GM12878 (cell line): Measurements from ENCODE around the gene CCDC88C. TPM values are rescaled to one million over a fixed set of nuclear protein-coding genes. Genes with fewer than 3 reads are reported as not detected.

Experiments
- ATAC-seq: fragments of 200-7000 bp; cut with Tn5 transposase; 3 replicates; pipeline ENCODE4 v1.9.1; 2020; ENCODE audit warnings: mild to moderate bottlenecking, moderate library complexity
- BruUV-seq: library from RNA; stranded (reverse); fragments of 400-500 nt; replicated peaks from 2 replicates; lab custom pipeline; 2021; lab: Mats Ljungman, UMichigan
- CTCF ChIA-PET: fragments of 300-600 bp; sonication (Branson Sonifier 250); formaldehyde crosslinking; extraction: SDS; loops from one replicate; lab custom pipeline; 2021; ENCODE audit warnings: inconsistent platforms; lab: Yijun Ruan, JAX
- POLR2A ChIA-PET: fragments of 350-600 bp; formaldehyde crosslinking; extraction: SDS; loops from one replicate; lab custom pipeline; 2021; ENCODE audit warnings: inconsistent platforms; lab: Charles Lee
- RAD21 ChIA-PET: fragments of 300-600 bp; sonication (Branson Sonifier 250); formaldehyde crosslinking; loops from one replicate; lab custom pipeline; 2023; ENCODE audit warnings: antibody characterized with exemption; ENCODE audit not compliant: unreplicated experiment; lab: Charles Lee
- SMC1A ChIA-PET: fragments of 300-600 bp; sonication (Branson Sonifier 250); formaldehyde crosslinking; loops from one replicate; lab custom pipeline; 2023; ENCODE audit not compliant: unreplicated experiment, uncharacterized antibody; lab: Charles Lee
- DNase-seq: peaks from one replicate; pipeline ENCODE4 v3.0.0-alpha.2; 2011; ENCODE audit warnings: low read depth, low spot score
- FAIRE-seq: peaks from 3 replicates; lab custom pipeline; 2011; peaks lifted over from hg19 to GRCh38; lab: Jason Lieb, UNC
- H2AFZ ChIP-seq: 2 replicates; pipeline ENCODE4 v1.6.0; 2011; ENCODE audit warnings: low read depth, low read length, control low read depth; ENCODE audit not compliant: control insufficient read depth
- H3K27ac ChIP-seq: 2 replicates; pipeline ENCODE4 v1.5.1; 2011; ENCODE audit warnings: control low read depth; ENCODE audit not compliant: control insufficient read depth, insufficient read depth
- H3K27me3 ChIP-seq, 2 experiments: replicated peaks in 1 of 2; 2 replicates each; pipeline versions ENCODE4 v1.6.0 to v1.6.1; 2011; ENCODE audit warnings: low read length in 1 of 2; ENCODE audit not compliant: control insufficient read depth in 2 of 2, insufficient read depth in 2 of 2
- H3K36me3 ChIP-seq, 2 experiments: 2 replicates each; pipeline ENCODE4 v1.5.1; 2011; ENCODE audit warnings: low read length in 1 of 2; ENCODE audit not compliant: control insufficient read depth in 2 of 2, insufficient read depth in 2 of 2
- H3K4me1 ChIP-seq: 2 replicates; pipeline ENCODE4 v1.6.1; 2011; ENCODE audit warnings: mild to moderate bottlenecking, low read length, moderate library complexity, mixed read lengths; ENCODE audit not compliant: control insufficient read depth, insufficient read depth
- H3K4me2 ChIP-seq: 2 replicates; pipeline ENCODE4 v1.6.0; 2011; ENCODE audit warnings: control low read depth; ENCODE audit not compliant: control insufficient read depth, insufficient read depth
- H3K4me3 ChIP-seq: fragments of 200-600 bp; sonication (generic); 2 replicates; pipeline ENCODE4 v1.5.1; 2016
- H3K79me2 ChIP-seq: 2 replicates; pipeline ENCODE4 v1.6.0; 2011; ENCODE audit warnings: low read length; ENCODE audit not compliant: control insufficient read depth, insufficient read depth
- H3K9ac ChIP-seq: 2 replicates; pipeline ENCODE4 v1.8.0; 2011; ENCODE audit warnings: low read length, control low read depth, mixed read lengths; ENCODE audit not compliant: control insufficient read depth, insufficient read depth
- H3K9me3 ChIP-seq: replicated peaks from 3 replicates; pipeline ENCODE4 v1.5.1; 2011; ENCODE audit warnings: mild to moderate bottlenecking, low read length; ENCODE audit not compliant: control insufficient read depth, insufficient read depth
- H4K20me1 ChIP-seq: 2 replicates; pipeline ENCODE4 v1.6.0; 2011; ENCODE audit not compliant: control insufficient read depth, insufficient read depth
- IKZF1 ChIP-seq: fragments of 450-650 bp; conservative IDR thresholded peaks from 2 replicates; pipeline ENCODE4 v1.6.1; 2017; ENCODE audit warnings: antibody characterized with exemption, mild to moderate bottlenecking
- YY1 ChIP-seq: IDR thresholded peaks from 2 replicates; pipeline ENCODE4 v1.6.1; 2011; ENCODE audit warnings: low read depth, mild to moderate bottlenecking, low read length
- WGBS: methylation state at CpG from one replicate; pipeline ENCODE4 v1.1.6; 2016; ENCODE audit warnings: low lambda C conversion rate; ENCODE audit not compliant: insufficient replicate concordance, insufficient coverage; ENCODE audit errors: missing lambda C conversion rate; 5-methylcytosine and 5-hydroxymethylcytosine counted together
- in situ Hi-C: fragments of 300-500 bp; cut with MboI; formaldehyde crosslinking; loops from 9 replicates; pipeline ENCODE4 v1.14.3; 2018; ENCODE audit warnings: mixed read lengths
- intact Hi-C: fragments of 100-400 bp; cut with micrococcal nuclease; formaldehyde crosslinking; loops from one replicate; pipeline ENCODE4 v1.14.2; 2022; ENCODE audit not compliant: unreplicated experiment
- polyA plus RNA-seq, 11 experiments: library from polyadenylated mRNA; depleted of rRNA in 4 of 11; unstranded in 6 of 11; stranded (reverse) in 5 of 11; fragments of >200 nt; fragmentation: Nextera tagmentation in 4 of 11; fragmentation: Illumina TruSeq in 1 of 11; extraction: Ambion mirVana in 4 of 11; extraction: Trizol in 1 of 11; gene quantifications; 1 replicate in 1 of 11; 2 replicates in 10 of 11; pipeline versions ENCODE4 v1.2.1 to v1.2.3, GENCODE V29; 2011 to 2016; ENCODE audit warnings: inconsistent platforms in 2 of 11, missing spikeins in 2 of 11, low read depth in 1 of 11
- total RNA-seq, 4 experiments: library from RNA; depleted of rRNA in 3 of 4; stranded (reverse); fragments of >200 nt in 3 of 4; fragmentation: Illumina TruSeq in 1 of 4; extraction: Trizol in 1 of 4; gene quantifications; 2 replicates each; pipeline versions ENCODE4 v1.2.1 to v1.2.3, GENCODE V29; 2013 to 2021
- TF ChIP-seq, protein P1 (sequence below): fragments of 450-650 bp; IDR thresholded peaks from 2 replicates; pipeline ENCODE4 v1.6.1; 2017; ENCODE audit warnings: low read depth, mild to moderate bottlenecking, moderate library complexity
- TF ChIP-seq, protein P2 (sequence below): fragments of 450-650 bp; IDR thresholded peaks from 2 replicates; pipeline ENCODE4 v1.6.1; 2016; ENCODE audit warnings: mild to moderate bottlenecking
- TF ChIP-seq, protein P3 (sequence below): IDR thresholded peaks from 2 replicates; pipeline ENCODE4 v1.6.1; 2011; ENCODE audit warnings: mild to moderate bottlenecking, low read depth, low read length, moderate library complexity; ENCODE audit not compliant: insufficient replicate concordance
- TF ChIP-seq, protein P4 (sequence below): IDR thresholded peaks from 2 replicates; pipeline ENCODE4 v1.6.1; 2011; ENCODE audit warnings: borderline replicate concordance, low read depth, mild to moderate bottlenecking, moderate library complexity, mixed read lengths, low read length; ENCODE audit not compliant: insufficient read depth; ENCODE audit errors: extremely low read length
- TF ChIP-seq, protein P5 (sequence below): IDR thresholded peaks from 2 replicates; pipeline ENCODE4 v1.6.1; 2012; ENCODE audit warnings: improper control_type of control experiment, low read depth, low read length; ENCODE audit not compliant: insufficient replicate concordance

The CCDC88C gene
- total and polyA plus RNA-seq, 10 of the 15 experiments (the other 5 are each of a cell fraction or from before 2014, with no cell fraction given), result 4.0 to 79.6 (median 36.6) TPM

DNA sequence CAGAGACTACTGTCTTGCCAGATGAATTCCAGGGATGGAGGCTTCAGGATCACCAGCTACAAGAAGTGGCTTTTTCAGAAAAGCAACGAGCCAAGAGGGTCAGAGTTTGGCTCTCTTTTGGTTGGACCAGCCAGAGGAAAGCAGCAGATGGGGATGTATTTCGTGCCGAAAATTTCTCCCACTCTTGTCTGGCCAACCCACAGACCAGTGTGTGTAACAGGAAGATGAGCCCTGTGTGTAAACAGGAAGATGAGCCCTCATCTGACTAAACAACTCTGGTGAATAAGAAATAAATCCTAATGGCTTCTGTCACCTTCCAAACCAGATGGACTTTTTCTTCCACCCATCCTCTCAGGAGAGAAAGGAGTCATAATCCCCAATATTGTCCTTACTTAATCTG is 186.2 kb downstream of the CCDC88C start (continued):
- TF ChIP-seq, protein P1, sequence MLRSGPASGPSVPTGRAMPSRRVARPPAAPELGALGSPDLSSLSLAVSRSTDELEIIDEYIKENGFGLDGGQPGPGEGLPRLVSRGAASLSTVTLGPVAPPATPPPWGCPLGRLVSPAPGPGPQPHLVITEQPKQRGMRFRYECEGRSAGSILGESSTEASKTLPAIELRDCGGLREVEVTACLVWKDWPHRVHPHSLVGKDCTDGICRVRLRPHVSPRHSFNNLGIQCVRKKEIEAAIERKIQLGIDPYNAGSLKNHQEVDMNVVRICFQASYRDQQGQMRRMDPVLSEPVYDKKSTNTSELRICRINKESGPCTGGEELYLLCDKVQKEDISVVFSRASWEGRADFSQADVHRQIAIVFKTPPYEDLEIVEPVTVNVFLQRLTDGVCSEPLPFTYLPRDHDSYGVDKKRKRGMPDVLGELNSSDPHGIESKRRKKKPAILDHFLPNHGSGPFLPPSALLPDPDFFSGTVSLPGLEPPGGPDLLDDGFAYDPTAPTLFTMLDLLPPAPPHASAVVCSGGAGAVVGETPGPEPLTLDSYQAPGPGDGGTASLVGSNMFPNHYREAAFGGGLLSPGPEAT, result no peak
- TF ChIP-seq, protein P2, sequence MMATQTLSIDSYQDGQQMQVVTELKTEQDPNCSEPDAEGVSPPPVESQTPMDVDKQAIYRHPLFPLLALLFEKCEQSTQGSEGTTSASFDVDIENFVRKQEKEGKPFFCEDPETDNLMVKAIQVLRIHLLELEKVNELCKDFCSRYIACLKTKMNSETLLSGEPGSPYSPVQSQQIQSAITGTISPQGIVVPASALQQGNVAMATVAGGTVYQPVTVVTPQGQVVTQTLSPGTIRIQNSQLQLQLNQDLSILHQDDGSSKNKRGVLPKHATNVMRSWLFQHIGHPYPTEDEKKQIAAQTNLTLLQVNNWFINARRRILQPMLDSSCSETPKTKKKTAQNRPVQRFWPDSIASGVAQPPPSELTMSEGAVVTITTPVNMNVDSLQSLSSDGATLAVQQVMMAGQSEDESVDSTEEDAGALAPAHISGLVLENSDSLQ, result no peak
- TF ChIP-seq, protein P3, sequence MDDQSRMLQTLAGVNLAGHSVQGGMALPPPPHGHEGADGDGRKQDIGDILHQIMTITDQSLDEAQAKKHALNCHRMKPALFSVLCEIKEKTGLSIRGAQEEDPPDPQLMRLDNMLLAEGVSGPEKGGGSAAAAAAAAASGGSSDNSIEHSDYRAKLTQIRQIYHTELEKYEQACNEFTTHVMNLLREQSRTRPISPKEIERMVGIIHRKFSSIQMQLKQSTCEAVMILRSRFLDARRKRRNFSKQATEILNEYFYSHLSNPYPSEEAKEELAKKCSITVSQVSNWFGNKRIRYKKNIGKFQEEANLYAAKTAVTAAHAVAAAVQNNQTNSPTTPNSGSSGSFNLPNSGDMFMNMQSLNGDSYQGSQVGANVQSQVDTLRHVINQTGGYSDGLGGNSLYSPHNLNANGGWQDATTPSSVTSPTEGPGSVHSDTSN, result no peak

DNA sequence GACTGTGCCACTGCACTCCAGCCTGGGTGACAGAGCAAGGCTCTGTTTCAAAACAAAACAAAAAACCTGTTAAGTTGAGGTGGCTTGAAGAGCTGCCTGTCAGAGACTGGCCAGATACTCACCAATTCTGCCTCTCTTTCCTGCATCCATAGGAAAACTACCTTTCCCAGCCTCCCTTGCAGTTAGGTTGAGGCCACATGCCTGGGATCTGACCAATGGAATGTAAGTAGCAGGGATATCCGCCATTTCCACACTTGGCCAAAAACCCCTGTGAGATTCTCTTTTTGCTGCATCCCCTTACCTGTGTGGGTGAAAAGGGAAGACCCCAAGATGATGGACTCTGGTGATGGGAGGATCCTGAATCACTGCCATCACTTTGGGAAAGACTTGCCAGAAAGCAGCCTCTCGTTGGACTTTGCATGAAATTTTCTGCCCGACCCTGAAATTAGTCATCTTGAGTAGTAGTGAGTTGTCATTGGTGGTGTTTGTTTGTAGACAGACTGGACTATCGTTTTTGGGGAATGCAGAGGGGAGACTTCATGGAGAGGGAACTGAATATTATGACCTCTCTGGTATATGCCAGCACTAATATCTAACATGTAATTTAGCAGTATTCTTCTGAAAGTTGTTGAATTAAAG is 187.1 kb downstream of the CCDC88C start:
- Histone ChIP-seq H2AFZ (no peak overlapping the region), H3K4me1 (peaks cover 53% of the 10 kb centered on the region), H3K27ac (peak overlapping the region; percentile 92), H3K36me3 (peaks cover 0 to 8% of the 10 kb centered on the region in 2 experiments; a peak in 2 of 4 replicates), H3K79me2 (no peaks in the 10 kb centered on the region; the same call in 1 of the 2 replicates), H3K4me3 (no peak overlapping the region), H3K27me3 (no peaks in the 10 kb centered on the region), H3K9ac (peak overlapping the region; percentile 54; the same call in 1 of the 2 replicates), H4K20me1 (no peaks in the 10 kb centered on the region), H3K9me3 (peaks cover 10% of the 10 kb centered on the region), H3K4me2 (peak overlapping the region; percentile 73)
- ChIA-PET RAD21 (interaction anchor here (5.5 kb wide), 1 partner anchor 12 kb away, joined by 90 read pairs; the partner anchor contains the start of gene GPR68), POLR2A (interaction anchor here (0.7 to 4.6 kb wide), 2 partner anchors 9 to 13 kb away, joined by 3 to 108 read pairs; partner anchors contain the start of gene GPR68), CTCF (interaction anchor here (4.7 kb wide), 1 partner anchor 11 kb away, joined by 59 read pairs; the partner anchor contains the start of gene GPR68), SMC1A (interaction anchor here (5.5 to 5.7 kb wide), 2 partner anchors 11 to 20 kb away, joined by 81 to 142 read pairs; partner anchors contain the start of gene GPR68)
- no peak for DNase-seq
- FAIRE-seq, result no peak
- WGBS, result 39% methylated on average over 4 of the region's 4 CpGs
- in situ Hi-C loops, result no loop called here
- BruUV-seq, result no TSS peak
- intact Hi-C loops, result no loop called here
- ATAC-seq, result no peak
- TF ChIP-seq, protein P4, sequence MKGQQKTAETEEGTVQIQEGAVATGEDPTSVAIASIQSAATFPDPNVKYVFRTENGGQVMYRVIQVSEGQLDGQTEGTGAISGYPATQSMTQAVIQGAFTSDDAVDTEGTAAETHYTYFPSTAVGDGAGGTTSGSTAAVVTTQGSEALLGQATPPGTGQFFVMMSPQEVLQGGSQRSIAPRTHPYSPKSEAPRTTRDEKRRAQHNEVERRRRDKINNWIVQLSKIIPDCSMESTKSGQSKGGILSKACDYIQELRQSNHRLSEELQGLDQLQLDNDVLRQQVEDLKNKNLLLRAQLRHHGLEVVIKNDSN, result peak; percentile 25
- peak; percentile 74; the same call in 1 of the 2 replicates for TF ChIP-seq YY1
- TF ChIP-seq IKZF1, result no peak
- TF ChIP-seq, protein P5, sequence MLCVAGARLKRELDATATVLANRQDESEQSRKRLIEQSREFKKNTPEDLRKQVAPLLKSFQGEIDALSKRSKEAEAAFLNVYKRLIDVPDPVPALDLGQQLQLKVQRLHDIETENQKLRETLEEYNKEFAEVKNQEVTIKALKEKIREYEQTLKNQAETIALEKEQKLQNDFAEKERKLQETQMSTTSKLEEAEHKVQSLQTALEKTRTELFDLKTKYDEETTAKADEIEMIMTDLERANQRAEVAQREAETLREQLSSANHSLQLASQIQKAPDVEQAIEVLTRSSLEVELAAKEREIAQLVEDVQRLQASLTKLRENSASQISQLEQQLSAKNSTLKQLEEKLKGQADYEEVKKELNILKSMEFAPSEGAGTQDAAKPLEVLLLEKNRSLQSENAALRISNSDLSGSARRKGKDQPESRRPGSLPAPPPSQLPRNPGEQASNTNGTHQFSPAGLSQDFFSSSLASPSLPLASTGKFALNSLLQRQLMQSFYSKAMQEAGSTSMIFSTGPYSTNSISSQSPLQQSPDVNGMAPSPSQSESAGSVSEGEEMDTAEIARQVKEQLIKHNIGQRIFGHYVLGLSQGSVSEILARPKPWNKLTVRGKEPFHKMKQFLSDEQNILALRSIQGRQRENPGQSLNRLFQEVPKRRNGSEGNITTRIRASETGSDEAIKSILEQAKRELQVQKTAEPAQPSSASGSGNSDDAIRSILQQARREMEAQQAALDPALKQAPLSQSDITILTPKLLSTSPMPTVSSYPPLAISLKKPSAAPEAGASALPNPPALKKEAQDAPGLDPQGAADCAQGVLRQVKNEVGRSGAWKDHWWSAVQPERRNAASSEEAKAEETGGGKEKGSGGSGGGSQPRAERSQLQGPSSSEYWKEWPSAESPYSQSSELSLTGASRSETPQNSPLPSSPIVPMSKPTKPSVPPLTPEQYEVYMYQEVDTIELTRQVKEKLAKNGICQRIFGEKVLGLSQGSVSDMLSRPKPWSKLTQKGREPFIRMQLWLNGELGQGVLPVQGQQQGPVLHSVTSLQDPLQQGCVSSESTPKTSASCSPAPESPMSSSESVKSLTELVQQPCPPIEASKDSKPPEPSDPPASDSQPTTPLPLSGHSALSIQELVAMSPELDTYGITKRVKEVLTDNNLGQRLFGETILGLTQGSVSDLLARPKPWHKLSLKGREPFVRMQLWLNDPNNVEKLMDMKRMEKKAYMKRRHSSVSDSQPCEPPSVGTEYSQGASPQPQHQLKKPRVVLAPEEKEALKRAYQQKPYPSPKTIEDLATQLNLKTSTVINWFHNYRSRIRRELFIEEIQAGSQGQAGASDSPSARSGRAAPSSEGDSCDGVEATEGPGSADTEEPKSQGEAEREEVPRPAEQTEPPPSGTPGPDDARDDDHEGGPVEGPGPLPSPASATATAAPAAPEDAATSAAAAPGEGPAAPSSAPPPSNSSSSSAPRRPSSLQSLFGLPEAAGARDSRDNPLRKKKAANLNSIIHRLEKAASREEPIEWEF, result no peak
